D721Med (cell line): ENCODE measurements around the gene HNRNPL.
"Not testable (repeated sequence)": the region's sequence is repeated elsewhere in the genome, so short reads cannot be mapped to it uniquely, and the experiment has no call there.

Source experiments
- DNase-seq: peaks from one replicate; pipeline ENCODE4 v3.0.0; 2011; ENCODE audit warnings: low spot score; ENCODE audit not compliant: insufficient read length
- FAIRE-seq: peaks from 2 replicates; lab custom pipeline; 2011; peaks lifted over from hg19 to GRCh38; lab: Jason Lieb, UNC
- TF ChIP-seq, protein P1 (sequence below): IDR thresholded peaks from 2 replicates; pipeline ENCODE4 v1.5.1; 2012; ENCODE audit warnings: mild to moderate bottlenecking, control low read depth; ENCODE audit not compliant: insufficient read depth; ENCODE audit errors: missing control alignments

HNRNPL gene

DNA sequence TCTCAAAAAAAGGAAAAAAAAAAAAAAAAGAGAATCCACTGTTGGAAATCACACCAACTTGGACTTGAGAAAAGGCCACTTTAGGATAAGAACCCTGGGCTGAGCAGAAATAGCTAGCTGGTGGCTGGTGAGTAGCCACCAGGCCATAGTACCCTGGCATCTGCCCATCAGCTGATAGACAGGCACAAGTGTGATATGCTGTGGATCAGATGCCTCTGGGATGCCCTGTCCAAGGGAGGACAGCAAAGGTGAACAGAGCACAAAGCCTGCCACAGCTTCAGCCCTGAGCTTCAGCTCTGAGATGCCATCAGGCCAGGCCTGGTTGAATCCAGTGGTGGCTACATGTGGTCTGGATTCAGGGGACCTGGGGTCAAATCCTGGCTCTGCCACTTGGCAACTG lies 40.9 kb upstream of the HNRNPL start:
- TF ChIP-seq, protein P1, sequence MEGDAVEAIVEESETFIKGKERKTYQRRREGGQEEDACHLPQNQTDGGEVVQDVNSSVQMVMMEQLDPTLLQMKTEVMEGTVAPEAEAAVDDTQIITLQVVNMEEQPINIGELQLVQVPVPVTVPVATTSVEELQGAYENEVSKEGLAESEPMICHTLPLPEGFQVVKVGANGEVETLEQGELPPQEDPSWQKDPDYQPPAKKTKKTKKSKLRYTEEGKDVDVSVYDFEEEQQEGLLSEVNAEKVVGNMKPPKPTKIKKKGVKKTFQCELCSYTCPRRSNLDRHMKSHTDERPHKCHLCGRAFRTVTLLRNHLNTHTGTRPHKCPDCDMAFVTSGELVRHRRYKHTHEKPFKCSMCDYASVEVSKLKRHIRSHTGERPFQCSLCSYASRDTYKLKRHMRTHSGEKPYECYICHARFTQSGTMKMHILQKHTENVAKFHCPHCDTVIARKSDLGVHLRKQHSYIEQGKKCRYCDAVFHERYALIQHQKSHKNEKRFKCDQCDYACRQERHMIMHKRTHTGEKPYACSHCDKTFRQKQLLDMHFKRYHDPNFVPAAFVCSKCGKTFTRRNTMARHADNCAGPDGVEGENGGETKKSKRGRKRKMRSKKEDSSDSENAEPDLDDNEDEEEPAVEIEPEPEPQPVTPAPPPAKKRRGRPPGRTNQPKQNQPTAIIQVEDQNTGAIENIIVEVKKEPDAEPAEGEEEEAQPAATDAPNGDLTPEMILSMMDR = no peak
- DNase-seq (no peak), FAIRE-seq (no peak)

DNA sequence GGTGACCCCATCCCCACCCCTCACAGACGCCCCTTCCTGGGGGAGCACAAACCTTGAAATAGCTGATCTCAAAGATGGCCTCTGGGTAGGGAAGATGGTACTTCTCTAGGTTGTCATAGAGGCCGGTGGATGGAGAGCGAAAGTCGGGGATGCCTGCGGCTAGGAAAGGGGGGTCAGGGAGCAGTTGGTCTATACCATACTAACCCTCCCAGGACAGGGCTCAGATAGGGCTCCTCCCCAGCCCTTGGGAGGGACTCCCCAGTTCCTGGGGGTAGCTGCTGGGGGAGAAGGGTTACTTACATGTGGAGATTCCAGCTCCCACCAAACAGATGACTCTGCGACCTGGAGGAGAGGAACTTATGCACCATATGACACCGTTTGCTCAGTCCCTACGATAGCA lies 40.0 kb upstream of the HNRNPL start:
- TF ChIP-seq, protein P1 = no peak
- FAIRE-seq = no peak
- no peak for DNase-seq

DNA sequence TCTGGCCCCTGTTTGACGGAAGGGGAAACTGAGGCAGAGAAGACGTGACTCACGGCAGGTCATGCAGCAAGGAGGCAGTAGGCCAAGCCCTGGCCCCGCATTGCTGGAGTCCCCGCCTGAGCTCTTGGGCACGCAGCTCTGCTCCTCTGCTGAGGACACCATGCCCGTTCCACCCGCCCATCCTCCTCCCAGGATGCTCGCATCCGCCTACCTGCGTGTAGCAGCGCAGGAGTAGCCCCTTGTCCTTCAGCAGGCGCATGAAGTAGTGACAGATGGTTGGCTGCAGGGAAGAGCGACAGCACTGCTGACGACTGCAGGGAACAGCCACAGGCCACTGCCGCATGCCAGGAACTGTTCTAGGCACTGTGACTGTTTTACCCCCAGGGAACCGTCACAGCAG lies 39.1 kb upstream of the HNRNPL start:
- FAIRE-seq = no peak
- no peak for DNase-seq
- TF ChIP-seq, protein P1 = no peak

DNA sequence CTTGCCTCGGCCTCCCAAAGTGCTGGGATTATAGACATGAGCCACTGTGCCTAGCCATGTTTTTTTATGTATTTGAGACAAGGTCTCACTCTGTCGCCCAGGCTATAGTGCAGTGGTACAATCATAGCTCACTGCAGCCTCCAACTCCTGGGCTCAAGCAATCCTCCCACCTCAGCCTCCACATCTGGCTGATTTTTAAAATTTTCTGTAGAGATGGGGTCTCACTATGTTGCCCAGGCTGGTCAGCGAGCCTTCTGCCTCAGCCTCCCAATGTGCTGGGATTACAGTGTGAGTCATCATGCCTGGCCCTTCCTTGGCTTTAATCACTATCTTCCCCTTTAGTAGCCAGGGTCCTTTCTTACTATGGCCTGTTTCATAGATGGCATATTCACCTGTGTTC lies 34.9 kb upstream of the HNRNPL start:
- not testable (repeated sequence) for FAIRE-seq, DNase-seq

DNA sequence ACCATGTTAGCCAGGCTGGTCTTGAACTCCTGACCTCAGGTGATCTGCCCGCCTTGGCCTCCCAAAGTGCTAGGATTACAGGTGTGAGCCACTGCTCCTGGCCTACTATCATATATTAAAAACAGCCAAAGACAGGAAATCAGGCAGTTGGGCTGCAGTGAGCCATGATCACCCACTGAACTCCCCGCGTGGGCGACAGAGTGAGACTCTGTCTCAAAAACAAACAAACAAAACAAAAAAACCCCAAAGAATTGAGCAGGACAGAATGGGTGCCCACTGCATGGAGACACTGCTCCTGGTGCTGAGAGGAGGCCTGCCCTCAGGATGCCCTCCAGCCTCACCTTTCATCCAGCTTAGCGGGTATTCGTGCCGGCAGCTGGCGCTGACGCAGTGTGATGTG lies 33.5 kb upstream of the HNRNPL start:
- DNase-seq (no peak), FAIRE-seq (no peak)
- TF ChIP-seq, protein P1 = no peak

DNA sequence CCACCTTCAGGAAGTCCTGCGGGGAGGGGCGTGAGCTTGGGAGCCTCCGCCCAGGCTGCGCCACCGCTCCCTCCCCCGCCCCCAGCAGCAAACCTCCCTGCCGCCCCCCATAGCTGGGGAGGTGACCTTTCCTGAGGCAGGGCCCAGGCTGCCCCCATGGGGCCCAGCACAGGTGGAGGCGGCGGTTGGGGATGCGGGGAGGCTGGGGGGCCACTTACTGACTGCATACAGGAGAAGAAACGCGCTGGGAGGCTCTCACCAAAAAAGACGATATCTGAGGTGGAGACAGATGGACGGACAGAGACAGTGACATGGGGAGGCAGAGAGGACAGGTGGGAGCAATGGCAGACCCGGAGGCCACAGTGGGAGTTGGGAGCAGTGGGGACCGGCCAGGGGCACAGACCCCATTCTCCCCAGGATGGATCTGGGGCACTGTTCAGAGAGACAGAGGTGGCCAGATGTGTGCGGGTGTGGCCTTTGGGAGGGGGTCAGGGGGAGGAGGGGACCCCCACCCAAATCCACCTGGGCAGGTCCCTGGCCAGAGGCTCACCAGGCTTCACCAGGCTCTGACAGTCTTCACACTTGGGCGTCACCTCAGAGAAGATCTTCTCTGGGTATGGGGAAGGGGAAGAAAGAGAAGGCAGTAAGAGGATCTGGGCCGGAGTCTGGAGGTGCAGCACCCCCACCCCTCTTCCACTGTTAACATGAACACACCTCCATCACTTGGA lies 31.3 kb upstream of the HNRNPL start:
- DNase-seq (no peak), FAIRE-seq (no peak)
- TF ChIP-seq, protein P1 = no peak

DNA sequence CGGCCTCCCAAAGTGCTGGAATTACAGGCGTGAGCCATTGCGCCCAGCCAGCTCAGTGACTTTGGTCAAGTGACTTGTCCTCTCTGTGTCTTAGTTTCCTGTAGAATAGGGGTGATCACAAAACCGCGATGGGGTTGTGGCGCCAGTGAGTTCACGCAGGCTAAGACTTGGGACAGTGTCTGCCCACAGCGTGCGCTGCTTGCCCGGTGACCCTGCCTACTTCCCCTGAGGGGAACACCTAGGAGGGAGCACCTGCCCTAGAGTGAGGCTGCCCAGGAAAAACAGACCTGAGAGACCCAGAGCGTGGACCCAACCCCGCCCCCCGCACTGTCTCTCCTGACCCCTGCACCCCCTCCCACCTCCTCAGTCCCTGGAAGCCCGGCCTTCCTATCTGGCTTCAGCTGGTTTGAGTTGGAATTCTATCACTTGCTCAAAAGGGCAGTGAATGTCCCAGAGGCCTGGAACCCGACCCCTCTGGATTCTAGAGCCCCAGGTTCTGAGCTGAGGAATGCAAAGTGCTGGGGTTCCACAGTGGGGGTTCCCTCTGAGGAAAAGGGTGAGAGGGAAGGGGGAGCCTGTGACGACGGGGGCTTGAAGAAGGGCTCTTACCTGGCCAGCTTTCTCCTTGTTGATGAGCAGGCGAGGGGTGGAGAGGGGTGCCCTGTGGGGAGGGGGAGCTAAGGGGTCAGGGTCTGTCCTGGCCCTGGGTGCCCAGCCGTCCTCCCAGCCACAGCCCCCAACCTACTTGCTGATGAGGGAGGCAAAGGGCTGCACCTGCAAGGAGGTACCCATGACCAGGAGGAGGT lies 30.5 kb upstream of the HNRNPL start:
- DNase-seq (peak; percentile 2), FAIRE-seq (no peak)
- TF ChIP-seq, protein P1 = no peak
